ENCODE data around the gene PRR5L.

DNA sequence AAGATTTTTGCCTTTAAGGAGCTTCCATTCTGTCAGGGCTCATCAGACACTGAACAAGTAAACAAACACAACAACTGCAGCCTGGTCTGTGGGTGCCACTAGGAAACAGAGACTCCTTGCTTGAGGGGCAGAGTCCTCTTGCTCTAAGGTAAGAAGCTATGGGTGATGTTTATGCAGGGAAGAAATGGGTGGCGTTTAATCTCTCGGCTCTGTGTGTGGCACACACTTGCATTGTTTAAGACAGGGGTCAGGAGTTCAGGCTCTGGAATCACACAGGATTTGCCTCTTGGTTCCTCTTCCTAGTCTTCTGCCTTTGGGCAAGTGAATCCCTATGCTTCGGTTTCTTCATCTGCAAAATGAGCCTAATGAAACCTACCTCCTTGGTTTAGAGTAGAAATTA lies 90.3 kb downstream of the PRR5L start:
- TF ChIP-seq, protein P1, sequence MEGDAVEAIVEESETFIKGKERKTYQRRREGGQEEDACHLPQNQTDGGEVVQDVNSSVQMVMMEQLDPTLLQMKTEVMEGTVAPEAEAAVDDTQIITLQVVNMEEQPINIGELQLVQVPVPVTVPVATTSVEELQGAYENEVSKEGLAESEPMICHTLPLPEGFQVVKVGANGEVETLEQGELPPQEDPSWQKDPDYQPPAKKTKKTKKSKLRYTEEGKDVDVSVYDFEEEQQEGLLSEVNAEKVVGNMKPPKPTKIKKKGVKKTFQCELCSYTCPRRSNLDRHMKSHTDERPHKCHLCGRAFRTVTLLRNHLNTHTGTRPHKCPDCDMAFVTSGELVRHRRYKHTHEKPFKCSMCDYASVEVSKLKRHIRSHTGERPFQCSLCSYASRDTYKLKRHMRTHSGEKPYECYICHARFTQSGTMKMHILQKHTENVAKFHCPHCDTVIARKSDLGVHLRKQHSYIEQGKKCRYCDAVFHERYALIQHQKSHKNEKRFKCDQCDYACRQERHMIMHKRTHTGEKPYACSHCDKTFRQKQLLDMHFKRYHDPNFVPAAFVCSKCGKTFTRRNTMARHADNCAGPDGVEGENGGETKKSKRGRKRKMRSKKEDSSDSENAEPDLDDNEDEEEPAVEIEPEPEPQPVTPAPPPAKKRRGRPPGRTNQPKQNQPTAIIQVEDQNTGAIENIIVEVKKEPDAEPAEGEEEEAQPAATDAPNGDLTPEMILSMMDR (IDR thresholded peaks at IDR 0.05) = no peak
- TF ChIP-seq POLR2A (IDR thresholded peaks at IDR 0.05) (no peak), EP300 (IDR thresholded peaks at IDR 0.05) (no peak)

All from ovary (tissue), 3 donors.